HepG2 (cell line): ENCODE data around the gene IPCEF1. TPM values are rescaled to one million over a fixed set of nuclear protein-coding genes. Genes with fewer than 3 reads are reported as not detected.

Experiments
- ATAC-seq: fragments of 200-7000 bp; cut with Tn5 transposase; 3 replicates; pipeline ENCODE4 v1.9.1; 2020; ENCODE audit warnings: mild to moderate bottlenecking, moderate library complexity
- BruUV-seq: library from RNA; stranded (reverse); fragments of 400-500 nt; replicated peaks from 2 replicates; lab custom pipeline; 2021; lab: Mats Ljungman, UMichigan
- CTCF ChIA-PET: fragments of 300-600 bp; formaldehyde crosslinking; extraction: SDS; loops from one replicate; lab custom pipeline; 2021; ENCODE audit warnings: low total read pairs, inconsistent platforms, low intra/inter-chr PET ratio; lab: Yijun Ruan, JAX
- POLR2A ChIA-PET: fragments of 350-600 bp; sonication (Branson Sonifier 250); formaldehyde crosslinking; loops from one replicate; lab custom pipeline; 2020; ENCODE audit warnings: antibody characterized with exemption, inconsistent platforms; lab: Yijun Ruan, JAX
- DNase-seq: peaks from one replicate; pipeline ENCODE4 v3.0.0-alpha.2; 2015; ENCODE audit warnings: low spot score
- FAIRE-seq: peaks from 3 replicates; lab custom pipeline; 2011; peaks lifted over from hg19 to GRCh38; lab: Jason Lieb, UNC
- H2AFZ ChIP-seq: one replicate; pipeline ENCODE4 v1.6.1; 2011; ENCODE audit warnings: low read length, inconsistent platforms
- H3K27ac ChIP-seq: fragments of 300-600 bp; 3 replicates; pipeline ENCODE4 v1.8.0; 2011; ENCODE audit warnings: mixed run types, mild to moderate bottlenecking, mixed read lengths, low read length, inconsistent platforms; ENCODE audit not compliant: insufficient read depth; ENCODE audit errors: extremely low read length
- H3K27me3 ChIP-seq, 2 experiments: fragments of 200-600 bp in 1 of 2; 2 replicates in 1 of 2; 3 replicates in 1 of 2; pipeline versions ENCODE4 v1.6.0 to v1.8.0; 2011; ENCODE audit warnings: low read length in 2 of 2, mild to moderate bottlenecking in 2 of 2, moderate library complexity in 2 of 2, inconsistent platforms in 1 of 2; ENCODE audit not compliant: insufficient read depth in 2 of 2, control insufficient read depth in 1 of 2
- H3K36me3 ChIP-seq, 2 experiments: fragments of 200-600 bp in 1 of 2; replicated peaks in 1 of 2; 2 replicates in 1 of 2; 3 replicates in 1 of 2; pipeline versions ENCODE4 v1.5.1 to v1.8.0; 2011; ENCODE audit warnings: low read length in 2 of 2, inconsistent platforms in 1 of 2; ENCODE audit not compliant: insufficient read depth in 2 of 2, control insufficient read depth in 1 of 2
- H3K4me1 ChIP-seq: 2 replicates; pipeline ENCODE4 v1.5.1; 2012; ENCODE audit warnings: low read length, inconsistent platforms; ENCODE audit not compliant: insufficient read depth
- H3K4me2 ChIP-seq: 2 replicates; pipeline ENCODE4 v1.6.0; 2011; ENCODE audit warnings: low read depth, low read length, inconsistent platforms
- H3K4me3 ChIP-seq, 3 experiments: fragments of 200-600 bp in 1 of 3; sonication (generic), shearing (Covaris generic) in 1 of 3; replicated peaks in 1 of 3; 2 replicates each; pipeline ENCODE4 v1.5.1; 2011 to 2016; ENCODE audit warnings: low read length in 3 of 3, inconsistent platforms in 2 of 3, low read depth in 2 of 3, mild to moderate bottlenecking in 2 of 3, control low read depth in 1 of 3, mixed read lengths in 1 of 3; ENCODE audit not compliant: insufficient read depth in 1 of 3
- H3K79me2 ChIP-seq: one replicate; pipeline ENCODE4 v1.6.1; 2011; ENCODE audit warnings: low read length, inconsistent platforms; ENCODE audit not compliant: insufficient read depth
- H3K9ac ChIP-seq: 2 replicates; pipeline ENCODE4 v1.6.0; 2011; ENCODE audit warnings: mild to moderate bottlenecking, low read depth, low read length, inconsistent platforms; ENCODE audit not compliant: insufficient read depth
- H3K9me3 ChIP-seq: 2 replicates; pipeline ENCODE4 v1.5.1; 2012; ENCODE audit warnings: mild to moderate bottlenecking, low read length
- H4K20me1 ChIP-seq: 2 replicates; pipeline ENCODE4 v1.6.0; 2011; ENCODE audit warnings: inconsistent platforms, mild to moderate bottlenecking, low read length, moderate library complexity; ENCODE audit not compliant: insufficient read depth
- ASH2L ChIP-seq: fragments of 300-600, 200-600 bp; sonication (generic); IDR thresholded peaks from 2 replicates; pipeline ENCODE4 v1.7.0; 2017; ENCODE audit warnings: low read depth, mild to moderate bottlenecking, moderate library complexity, mixed read lengths, low read length; ENCODE audit not compliant: insufficient read length
- BHLHE40 ChIP-seq: IDR thresholded peaks from 2 replicates; pipeline ENCODE4 v1.6.1; 2011; ENCODE audit warnings: low read length, improper control_type of control experiment
- CREB1 ChIP-seq, 2 experiments: fragments of 450-650 bp in 1 of 2; IDR thresholded peaks; 2 replicates each; pipeline ENCODE4 v1.6.1; 2016 to 2017; ENCODE audit warnings: control low read depth in 1 of 2, mild to moderate bottlenecking in 1 of 2, missing compliant biosample characterization in 1 of 2, missing genetic modification characterization in 1 of 2
- PHF8 ChIP-seq: sonication (generic); formaldehyde crosslinking; IDR thresholded peaks from 2 replicates; pipeline ENCODE4 v1.5.0; 2020; ENCODE audit warnings: missing genetic modification reagents
- SMARCE1 ChIP-seq: fragments of 450-650 bp; IDR thresholded peaks from 2 replicates; pipeline ENCODE4 v1.6.1; 2017; ENCODE audit warnings: borderline replicate concordance
- TOE1 ChIP-seq: sonication (generic); formaldehyde crosslinking; IDR thresholded peaks from 2 replicates; pipeline ENCODE4 v1.4.0; 2020; ENCODE audit warnings: mild to moderate bottlenecking, missing genetic modification reagents
- ZBTB4 ChIP-seq: sonication (generic); formaldehyde crosslinking; IDR thresholded peaks from 2 replicates; pipeline ENCODE4 v1.4.0; 2020; ENCODE audit warnings: missing genetic modification reagents, mild to moderate bottlenecking, borderline replicate concordance
- ZNF205 ChIP-seq: IDR thresholded peaks from 2 replicates; pipeline ENCODE4 v1.6.1; 2018; ENCODE audit warnings: missing biosample characterization, missing genetic modification reagents
- ZNF639 ChIP-seq: conservative IDR thresholded peaks from 2 replicates; pipeline ENCODE4 v1.6.1; 2018; ENCODE audit warnings: missing genetic modification reagents
- ZSCAN20 ChIP-seq: sonication (generic); formaldehyde crosslinking; IDR thresholded peaks from 2 replicates; pipeline ENCODE4 v1.4.0; 2020; ENCODE audit warnings: missing genetic modification reagents, mild to moderate bottlenecking, borderline replicate concordance
- WGBS: methylation state at CpG from one replicate; pipeline ENCODE4 v1.1.6; 2017; ENCODE audit warnings: low lambda C conversion rate; 5-methylcytosine and 5-hydroxymethylcytosine counted together
- in situ Hi-C: cut with HindIII; loops from 2 replicates; pipeline ENCODE4 v1.10.0; 2017; ENCODE audit warnings: low pct_unique_long_range_greater_than_20kb; ENCODE audit not compliant: extremely low pct_ligation_motif_present
- intact Hi-C: fragments of 100-400 bp; cut with micrococcal nuclease; formaldehyde crosslinking; loops from one replicate; pipeline ENCODE4 v1.10.0; 2022; ENCODE audit not compliant: unreplicated experiment
- polyA plus RNA-seq, 8 experiments: library from polyadenylated mRNA; depleted of rRNA in 3 of 8; stranded (reverse) in 7 of 8; unstranded in 1 of 8; fragments of >200 nt; fragmentation: Illumina TruSeq in 4 of 8; extraction: Trizol in 4 of 8; gene quantifications; 2 replicates each; pipeline versions ENCODE4 v1.2.1 to v1.2.3, GENCODE V29; 2011 to 2016; ENCODE audit warnings: low read depth in 4 of 8, missing spikeins in 1 of 8, mixed read lengths in 1 of 8; ENCODE audit not compliant: insufficient read depth in 1 of 8
- total RNA-seq, 5 experiments: library from RNA; depleted of rRNA; stranded (reverse); fragments of >200 nt; fragmentation: Illumina TruSeq; extraction: Trizol; gene quantifications; 2 replicates each; pipeline ENCODE4 v1.2.3, GENCODE V29; 2016; ENCODE audit warnings: low read depth in 1 of 5
- TF ChIP-seq, protein P1 (sequence below): sonication (generic); formaldehyde crosslinking; IDR thresholded peaks from 2 replicates; pipeline ENCODE4 v1.8.0; 2023; ENCODE audit warnings: mild to moderate bottlenecking, missing genetic modification reagents
- TF ChIP-seq, protein P2 (sequence below): sonication (generic); formaldehyde crosslinking; IDR thresholded peaks from 2 replicates; pipeline ENCODE4 v1.5.1; 2020; ENCODE audit warnings: missing genetic modification reagents, mild to moderate bottlenecking, borderline replicate concordance

Gene IPCEF1
- total and polyA plus RNA-seq, 2 of the 13 experiments (the other 11 are each of a cell fraction or from before 2014, with no cell fraction given) = 0.03 TPM; not detected in 1

- TF ChIP-seq ZBTB4 (CRISPR knock-in tag) (no peak), TOE1 (CRISPR knock-in tag) (no peak), ZNF639 (CRISPR knock-in tag) (no peak), ZSCAN20 (CRISPR knock-in tag) (no peak)
Measured at GRCh38 chr6:154285826-154286225, 70.8 kb downstream of the IPCEF1 start (continued).

- POLR2A ChIA-PET = no interaction called here
- in situ Hi-C loops = no loop called here
- no TSS peak for BruUV-seq
- TF ChIP-seq ASH2L = no peak
- peak; percentile 70 for TF ChIP-seq CREB1 (IDR thresholded peaks at IDR 0.05)
- no peak for TF ChIP-seq CREB1 (CRISPR knock-in tag; IDR thresholded peaks at IDR 0.05)
- TF ChIP-seq, protein P1, sequence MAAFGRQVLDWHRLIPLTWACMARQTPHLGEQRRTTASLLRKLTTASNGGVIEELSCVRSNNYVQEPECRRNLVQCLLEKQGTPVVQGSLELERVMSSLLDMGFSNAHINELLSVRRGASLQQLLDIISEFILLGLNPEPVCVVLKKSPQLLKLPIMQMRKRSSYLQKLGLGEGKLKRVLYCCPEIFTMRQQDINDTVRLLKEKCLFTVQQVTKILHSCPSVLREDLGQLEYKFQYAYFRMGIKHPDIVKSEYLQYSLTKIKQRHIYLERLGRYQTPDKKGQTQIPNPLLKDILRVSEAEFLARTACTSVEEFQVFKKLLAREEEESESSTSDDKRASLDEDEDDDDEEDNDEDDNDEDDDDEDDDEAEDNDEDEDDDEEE = no peak
- TF ChIP-seq, protein P2, sequence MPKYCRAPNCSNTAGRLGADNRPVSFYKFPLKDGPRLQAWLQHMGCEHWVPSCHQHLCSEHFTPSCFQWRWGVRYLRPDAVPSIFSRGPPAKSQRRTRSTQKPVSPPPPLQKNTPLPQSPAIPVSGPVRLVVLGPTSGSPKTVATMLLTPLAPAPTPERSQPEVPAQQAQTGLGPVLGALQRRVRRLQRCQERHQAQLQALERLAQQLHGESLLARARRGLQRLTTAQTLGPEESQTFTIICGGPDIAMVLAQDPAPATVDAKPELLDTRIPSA (CRISPR knock-in tag) = no peak
- no peak for TF ChIP-seq SMARCE1
- no peak for TF ChIP-seq ZNF205
- TF ChIP-seq PHF8 (CRISPR knock-in tag) = no peak
- no peak for TF ChIP-seq BHLHE40
Measured at GRCh38 chr6:154284313-154284853, 72.2 kb downstream of the IPCEF1 start.

More at GRCh38 chr6:154284313-154284853, 72.2 kb downstream of the IPCEF1 start:
- no peak for ATAC-seq
- Histone ChIP-seq H3K27ac (no peak overlapping the region), H3K9ac (no peak overlapping the region), H2AFZ (no peak overlapping the region), H3K4me1 (no peaks in the 10 kb centered on the region), H3K9me3 (no peaks in the 10 kb centered on the region), H3K79me2 (no peaks in the 10 kb centered on the region), H4K20me1 (no peaks in the 10 kb centered on the region), H3K27me3 (no peaks in the 10 kb centered on the region), H3K4me2 (no peak overlapping the region), H3K4me3 (no peak overlapping the region), H3K36me3 (no peaks in the 10 kb centered on the region)
- CTCF ChIA-PET = no interaction called here
- intact Hi-C loops = no loop called here
- no peak for DNase-seq
- no peak for FAIRE-seq
- 22% methylated on average over 7 of the region's 7 CpGs for WGBS
